MCF 10A (cell line): ENCODE data around the gene IL36A. TPM values are rescaled to one million over a fixed set of nuclear protein-coding genes. Genes with fewer than 3 reads are reported as not detected.

ENCODE experiments used
- BruUV-seq: library from RNA; stranded (reverse); fragments of 400-500 nt; replicated peaks from 2 replicates; lab custom pipeline; 2021; lab: Mats Ljungman, UMichigan
- CTCF ChIA-PET: fragments of 300-600 bp; sonication (Branson Sonifier 250); formaldehyde crosslinking; extraction: SDS; loops from one replicate; lab custom pipeline; 2021; ENCODE audit warnings: antibody characterized with exemption, inconsistent platforms; lab: Yijun Ruan, JAX
- POLR2A ChIA-PET: fragments of 300-600, 350-650 bp; sonication (Branson Sonifier 250); formaldehyde crosslinking; extraction: SDS; loops from one replicate; lab custom pipeline; 2020; ENCODE audit warnings: antibody characterized with exemption, inconsistent platforms; lab: Yijun Ruan, JAX
- DNase-seq: peaks from one replicate; pipeline ENCODE4 v3.0.0-alpha.2; 2018; ENCODE audit not compliant: unreplicated experiment
- H3K27ac Mint-ChIP-seq: one replicate; pipeline ENCODE4 v1.8.0; 2022; ENCODE audit warnings: mild to moderate bottlenecking, low read depth, mixed read lengths; ENCODE audit not compliant: unreplicated experiment
- H3K27me3 Mint-ChIP-seq: one replicate; pipeline ENCODE4 v1.8.0; 2022; ENCODE audit warnings: mixed read lengths; ENCODE audit not compliant: insufficient read depth, unreplicated experiment
- H3K36me3 Mint-ChIP-seq: one replicate; pipeline ENCODE4 v1.8.0; 2022; ENCODE audit warnings: mild to moderate bottlenecking, moderate library complexity, mixed read lengths; ENCODE audit not compliant: insufficient read depth, unreplicated experiment
- H3K4me1 Mint-ChIP-seq: one replicate; pipeline ENCODE4 v1.8.0; 2022; ENCODE audit warnings: mixed read lengths; ENCODE audit not compliant: insufficient read depth, unreplicated experiment
- H3K4me3 Mint-ChIP-seq: one replicate; pipeline ENCODE4 v1.8.0; 2022; ENCODE audit warnings: mild to moderate bottlenecking, moderate library complexity, mixed read lengths; ENCODE audit not compliant: unreplicated experiment
- H3K9me3 Mint-ChIP-seq: one replicate; pipeline ENCODE4 v1.8.0; 2022; ENCODE audit warnings: mixed read lengths; ENCODE audit not compliant: unreplicated experiment
- intact Hi-C: fragments of 100-400 bp; cut with micrococcal nuclease; formaldehyde crosslinking; loops from 2 replicates; pipeline ENCODE4 v1.14.1; 2022
- total RNA-seq: library from RNA; stranded (reverse); gene quantifications from 2 replicates; pipeline ENCODE4 v1.2.3, GENCODE V29; 2022
- TF ChIP-seq, protein P1 (sequence below): fragments of 200-600 bp; IDR thresholded peaks from one replicate; pipeline ENCODE4 v1.8.0; 2022; ENCODE audit warnings: antibody characterized with exemption, mild to moderate bottlenecking; ENCODE audit not compliant: unreplicated experiment

Gene IL36A
- total RNA-seq, 1 experiment from 2014 or later, result not detected

GRCh38 chr2:113000436-113000835 lies 4.8 kb upstream of the IL36A start:
- BruUV-seq, result no TSS peak
- no peak for DNase-seq
- ChIA-PET POLR2A (no interaction called here), CTCF (interaction anchor here (0.5 to 1.1 kb wide), 6 partner anchors 8 to 1132 kb away, joined by 3 to 5 read pairs (median 3); no protein-coding TSS in a partner anchor)
- intact Hi-C loops, result no loop called here
- TF ChIP-seq, protein P1, sequence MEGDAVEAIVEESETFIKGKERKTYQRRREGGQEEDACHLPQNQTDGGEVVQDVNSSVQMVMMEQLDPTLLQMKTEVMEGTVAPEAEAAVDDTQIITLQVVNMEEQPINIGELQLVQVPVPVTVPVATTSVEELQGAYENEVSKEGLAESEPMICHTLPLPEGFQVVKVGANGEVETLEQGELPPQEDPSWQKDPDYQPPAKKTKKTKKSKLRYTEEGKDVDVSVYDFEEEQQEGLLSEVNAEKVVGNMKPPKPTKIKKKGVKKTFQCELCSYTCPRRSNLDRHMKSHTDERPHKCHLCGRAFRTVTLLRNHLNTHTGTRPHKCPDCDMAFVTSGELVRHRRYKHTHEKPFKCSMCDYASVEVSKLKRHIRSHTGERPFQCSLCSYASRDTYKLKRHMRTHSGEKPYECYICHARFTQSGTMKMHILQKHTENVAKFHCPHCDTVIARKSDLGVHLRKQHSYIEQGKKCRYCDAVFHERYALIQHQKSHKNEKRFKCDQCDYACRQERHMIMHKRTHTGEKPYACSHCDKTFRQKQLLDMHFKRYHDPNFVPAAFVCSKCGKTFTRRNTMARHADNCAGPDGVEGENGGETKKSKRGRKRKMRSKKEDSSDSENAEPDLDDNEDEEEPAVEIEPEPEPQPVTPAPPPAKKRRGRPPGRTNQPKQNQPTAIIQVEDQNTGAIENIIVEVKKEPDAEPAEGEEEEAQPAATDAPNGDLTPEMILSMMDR, result no peak
- H3K27me3 Mint-ChIP-seq, result no peaks in the 10 kb centered on the region
- no peaks in the 10 kb centered on the region for H3K4me1 Mint-ChIP-seq
- H3K36me3 Mint-ChIP-seq, result no peaks in the 10 kb centered on the region
- no peak overlapping the region for H3K27ac Mint-ChIP-seq
- no peak overlapping the region for H3K4me3 Mint-ChIP-seq
- H3K9me3 Mint-ChIP-seq, result peaks cover 35% of the 10 kb centered on the region

- intact Hi-C loops, result no loop called here
- no peak overlapping the region for H3K4me3 Mint-ChIP-seq
- H3K36me3 Mint-ChIP-seq, result no peaks in the 10 kb centered on the region
These were observed 2.6 kb upstream of the IL36A start for GRCh38 chr2:113002677-113003076.

DNA sequence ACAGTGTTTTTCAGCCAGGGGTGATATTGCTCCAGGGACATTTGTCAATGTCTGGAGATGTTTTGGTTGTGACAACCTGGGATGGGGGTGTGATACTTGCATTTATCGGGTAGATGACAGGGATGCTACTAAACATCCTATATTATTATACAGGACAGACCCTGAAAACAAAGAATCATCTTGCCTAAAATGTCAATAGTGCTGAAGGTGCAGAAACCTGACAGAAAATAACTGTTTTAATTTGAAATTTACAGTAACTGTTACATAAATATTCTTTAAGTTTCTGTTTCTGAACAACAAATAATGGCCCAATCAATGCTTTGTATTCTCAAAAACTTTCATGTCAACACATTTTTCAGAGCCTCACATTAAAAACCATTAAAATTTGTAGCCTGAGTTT lies 2.0 kb downstream of the IL36A start:
- no peak overlapping the region for H3K27ac Mint-ChIP-seq
- CTCF ChIA-PET, result no interaction called here
- no peaks in the 10 kb centered on the region for H3K4me1 Mint-ChIP-seq
- DNase-seq, result no peak
- intact Hi-C loops, result no loop called here
- no peaks in the 10 kb centered on the region for H3K27me3 Mint-ChIP-seq
- H3K36me3 Mint-ChIP-seq, result no peaks in the 10 kb centered on the region
- no peaks in the 10 kb centered on the region for H3K9me3 Mint-ChIP-seq
- no TSS peak for BruUV-seq
- no peak overlapping the region for H3K4me3 Mint-ChIP-seq
- TF ChIP-seq, protein P1, result no peak
- POLR2A ChIA-PET, result no interaction called here

More at GRCh38 chr2:113002677-113003076, 2.6 kb upstream of the IL36A start:
- no TSS peak for BruUV-seq
- TF ChIP-seq, protein P1, result no peak
- ChIA-PET CTCF (no interaction called here), POLR2A (interaction anchor here (0.6 kb wide), 2 partner anchors 11 to 293 kb away, joined by 3 to 7 read pairs; no protein-coding TSS in a partner anchor)
- Mint-ChIP-seq H3K9me3 (peaks cover 35% of the 10 kb centered on the region), H3K27ac (no peak overlapping the region), H3K27me3 (no peaks in the 10 kb centered on the region), H3K4me1 (no peaks in the 10 kb centered on the region)
- DNase-seq, result no peak

GRCh38 chr2:113009622-113010021 lies 4.4 kb downstream of the IL36A start:
- ChIA-PET CTCF (interaction anchor here (1.6 kb wide), 1 partner anchor 381 kb away, joined by 3 read pairs; no protein-coding TSS in a partner anchor), POLR2A (no interaction called here)
- Mint-ChIP-seq H3K4me3 (no peak overlapping the region), H3K27ac (no peak overlapping the region), H3K9me3 (no peaks in the 10 kb centered on the region), H3K27me3 (no peaks in the 10 kb centered on the region), H3K36me3 (no peaks in the 10 kb centered on the region), H3K4me1 (no peaks in the 10 kb centered on the region)
- TF ChIP-seq, protein P1, result no peak
- no TSS peak for BruUV-seq
- no peak for DNase-seq
- intact Hi-C loops, result no loop called here
